Activated naive CD8-positive, alpha-beta T cell treated with anti-CD3 and anti-CD28 coated beads, Interleukin-2, amount 10 ng/mL, durations not matched to agents 7 days and 5 days (primary cell): ENCODE data around the gene TREH. TPM values are rescaled to one million over a fixed set of nuclear protein-coding genes. Genes with fewer than 3 reads are reported as not detected.
A peak's percentile ranks its signal among the peaks of the same experiment; 100 is the strongest.

ENCODE experiments used
- ATAC-seq: fragments of 150-1000 bp; cut with Tn5 transposase; one replicate; pipeline ENCODE4 v1.10.0; 2021; ENCODE audit warnings: low read depth, moderate library complexity
- POLR2A ChIA-PET: fragments of 350-600 bp; sonication (Branson Sonifier 250); formaldehyde crosslinking; loops from one replicate; lab custom pipeline; 2021; ENCODE audit warnings: antibody characterized with exemption; lab: Charles Lee
- DNase-seq: peaks from one replicate; pipeline ENCODE4 v3.0.0; 2021
- H3K27ac Mint-ChIP-seq: one replicate; pipeline ENCODE4 v1.8.0; 2022; ENCODE audit warnings: mild to moderate bottlenecking, mixed read lengths
- H3K27me3 Mint-ChIP-seq: one replicate; pipeline ENCODE4 v1.8.0; 2022; ENCODE audit warnings: mild to moderate bottlenecking, moderate library complexity, mixed read lengths
- H3K36me3 Mint-ChIP-seq: one replicate; pipeline ENCODE4 v1.8.0; 2021; ENCODE audit warnings: mild to moderate bottlenecking, mixed read lengths
- H3K4me1 Mint-ChIP-seq: one replicate; pipeline ENCODE4 v1.8.0; 2021; ENCODE audit warnings: mixed read lengths
- H3K4me3 Mint-ChIP-seq: one replicate; pipeline ENCODE4 v1.8.0; 2022; ENCODE audit warnings: mild to moderate bottlenecking, moderate library complexity, mixed read lengths
- H3K9me3 Mint-ChIP-seq: one replicate; pipeline ENCODE4 v1.8.0; 2021; ENCODE audit warnings: mixed read lengths
- total RNA-seq, 2 experiments: library from RNA; stranded (reverse); gene quantifications; one replicate each; pipeline ENCODE4 v1.2.3, GENCODE V29; 2021

Gene TREH
- total RNA-seq, 2 experiments from 2014 or later: not detected

GRCh38 chr11:118672846-118673245 is 6.6 kb downstream of the TREH start:
- no peak for ATAC-seq

GRCh38 chr11:118671254-118671653 is 8.2 kb downstream of the TREH start:
- Mint-ChIP-seq H3K36me3 (no peaks in the 10 kb centered on the region), H3K4me3 (no peak overlapping the region), H3K27ac (no peak overlapping the region), H3K9me3 (peaks cover 4% of the 10 kb centered on the region), H3K27me3 (peaks cover 24% of the 10 kb centered on the region), H3K4me1 (no peaks in the 10 kb centered on the region)
- POLR2A ChIA-PET: no interaction called here
- no peak for DNase-seq
- ATAC-seq: no peak

More at GRCh38 chr11:118672846-118673245, 6.6 kb downstream of the TREH start:
- H3K4me1 Mint-ChIP-seq: no peaks in the 10 kb centered on the region
- POLR2A ChIA-PET: no interaction called here
- no peak for DNase-seq
- H3K9me3 Mint-ChIP-seq: peaks cover 4% of the 10 kb centered on the region
- H3K27ac Mint-ChIP-seq: no peak overlapping the region
- H3K4me3 Mint-ChIP-seq: no peak overlapping the region
- H3K36me3 Mint-ChIP-seq: no peaks in the 10 kb centered on the region
- peaks cover 24% of the 10 kb centered on the region for H3K27me3 Mint-ChIP-seq

GRCh38 chr11:118670063-118670462 is 9.4 kb downstream of the TREH start:
- POLR2A ChIA-PET: no interaction called here
- H3K27me3 Mint-ChIP-seq: peaks cover 24% of the 10 kb centered on the region
- no peak overlapping the region for H3K27ac Mint-ChIP-seq
- H3K36me3 Mint-ChIP-seq: no peaks in the 10 kb centered on the region
- H3K4me1 Mint-ChIP-seq: no peaks in the 10 kb centered on the region
- DNase-seq (no peak), ATAC-seq (no peak)
- peaks cover 4% of the 10 kb centered on the region for H3K9me3 Mint-ChIP-seq
- H3K4me3 Mint-ChIP-seq: no peak overlapping the region

GRCh38 chr11:118666371-118666770 is 13.1 kb downstream of the TREH start:
- H3K27ac Mint-ChIP-seq: no peak overlapping the region
- no peaks in the 10 kb centered on the region for H3K4me1 Mint-ChIP-seq
- H3K9me3 Mint-ChIP-seq: peaks cover 1% of the 10 kb centered on the region
- H3K36me3 Mint-ChIP-seq: no peaks in the 10 kb centered on the region
- ATAC-seq: no peak
- DNase-seq: no peak
- POLR2A ChIA-PET: no interaction called here
- peaks cover 15% of the 10 kb centered on the region for H3K27me3 Mint-ChIP-seq
- no peak overlapping the region for H3K4me3 Mint-ChIP-seq

GRCh38 chr11:118663902-118664301 is 15.5 kb downstream of the TREH start:
- no peaks in the 10 kb centered on the region for H3K27me3 Mint-ChIP-seq
- H3K4me3 Mint-ChIP-seq: no peak overlapping the region
- no peaks in the 10 kb centered on the region for H3K36me3 Mint-ChIP-seq
- peaks cover 3% of the 10 kb centered on the region for H3K4me1 Mint-ChIP-seq
- POLR2A ChIA-PET: interaction anchor here (0.6 kb wide), 1 partner anchor 34 kb away, joined by 3 read pairs; no protein-coding TSS in a partner anchor
- no peak for DNase-seq
- no peak overlapping the region for H3K27ac Mint-ChIP-seq
- ATAC-seq: no peak
- no peaks in the 10 kb centered on the region for H3K9me3 Mint-ChIP-seq

- peaks cover 3% of the 10 kb centered on the region for H3K4me1 Mint-ChIP-seq
- H3K36me3 Mint-ChIP-seq: no peaks in the 10 kb centered on the region
- H3K27me3 Mint-ChIP-seq: no peaks in the 10 kb centered on the region
- ATAC-seq: no peak
- no peaks in the 10 kb centered on the region for H3K9me3 Mint-ChIP-seq
- H3K27ac Mint-ChIP-seq: no peak overlapping the region
- POLR2A ChIA-PET: interaction anchor here (0.6 kb wide), 1 partner anchor 33 kb away, joined by 3 read pairs; no protein-coding TSS in a partner anchor
- no peak overlapping the region for H3K4me3 Mint-ChIP-seq
- no peak for DNase-seq
Observed at GRCh38 chr11:118663381-118663780, 16.1 kb downstream of the TREH start.

- Mint-ChIP-seq H3K27me3 (no peaks in the 10 kb centered on the region), H3K36me3 (no peaks in the 10 kb centered on the region), H3K27ac (no peak overlapping the region), H3K4me3 (no peak overlapping the region), H3K4me1 (peaks cover 3% of the 10 kb centered on the region), H3K9me3 (no peaks in the 10 kb centered on the region)
- DNase-seq (no peak), ATAC-seq (no peak)
- POLR2A ChIA-PET: no interaction called here
Observed at GRCh38 chr11:118662401-118663271, 16.8 kb downstream of the TREH start.

- ATAC-seq: no peak
- no peak overlapping the region for H3K4me3 Mint-ChIP-seq
- no peaks in the 10 kb centered on the region for H3K9me3 Mint-ChIP-seq
- peaks cover 3% of the 10 kb centered on the region for H3K4me1 Mint-ChIP-seq
- no peak overlapping the region for H3K27ac Mint-ChIP-seq
- DNase-seq: no peak
- POLR2A ChIA-PET: no interaction called here
- H3K27me3 Mint-ChIP-seq: no peaks in the 10 kb centered on the region
- H3K36me3 Mint-ChIP-seq: no peaks in the 10 kb centered on the region
Observed at GRCh38 chr11:118661425-118662301, 17.8 kb downstream of the TREH start.

- Mint-ChIP-seq H3K27me3 (no peaks in the 10 kb centered on the region), H3K9me3 (no peaks in the 10 kb centered on the region), H3K4me1 (peaks cover 3% of the 10 kb centered on the region), H3K36me3 (no peaks in the 10 kb centered on the region), H3K27ac (no peak overlapping the region), H3K4me3 (no peak overlapping the region)
- POLR2A ChIA-PET: interaction anchor here (0.6 kb wide), 1 partner anchor 68 kb away, joined by 3 read pairs; no protein-coding TSS in a partner anchor
- ATAC-seq (no peak), DNase-seq (no peak)
Observed at GRCh38 chr11:118660681-118661424, 18.6 kb downstream of the TREH start.

GRCh38 chr11:118659953-118660680 is 19.3 kb downstream of the TREH start:
- Mint-ChIP-seq H3K4me3 (no peak overlapping the region), H3K36me3 (no peaks in the 10 kb centered on the region), H3K4me1 (peaks cover 3% of the 10 kb centered on the region), H3K9me3 (no peaks in the 10 kb centered on the region), H3K27ac (no peak overlapping the region), H3K27me3 (no peaks in the 10 kb centered on the region)
- no peak for DNase-seq
- no peak for ATAC-seq
- POLR2A ChIA-PET: interaction anchor here (0.6 to 0.8 kb wide), 2 partner anchors 67 kb away, joined by 3 read pairs; no protein-coding TSS in a partner anchor

GRCh38 chr11:118659314-118659952 is 20.0 kb downstream of the TREH start:
- POLR2A ChIA-PET: interaction anchor here (0.8 kb wide), 1 partner anchor 66 kb away, joined by 3 read pairs; no protein-coding TSS in a partner anchor
- ATAC-seq (peak; percentile 96), DNase-seq (peak; percentile 96)
- Mint-ChIP-seq H3K9me3 (no peaks in the 10 kb centered on the region), H3K27ac (no peak overlapping the region), H3K4me3 (no peak overlapping the region), H3K27me3 (no peaks in the 10 kb centered on the region), H3K4me1 (peaks cover 3% of the 10 kb centered on the region), H3K36me3 (no peaks in the 10 kb centered on the region)
